Urothelium cell line (cell line): ENCODE measurements around the gene NUTM2G.
"Not testable (repeated sequence)": the region's sequence is repeated elsewhere in the genome, so short reads cannot be mapped to it uniquely, and the experiment has no call there.

Experiments used
- DNase-seq: peaks from one replicate; pipeline ENCODE4 v3.0.0; 2011; ENCODE audit warnings: low spot score, mixed read lengths
- FAIRE-seq: peaks from 2 replicates; lab custom pipeline; 2011; peaks lifted over from hg19 to GRCh38; lab: Jason Lieb, UNC

Gene NUTM2G

DNA sequence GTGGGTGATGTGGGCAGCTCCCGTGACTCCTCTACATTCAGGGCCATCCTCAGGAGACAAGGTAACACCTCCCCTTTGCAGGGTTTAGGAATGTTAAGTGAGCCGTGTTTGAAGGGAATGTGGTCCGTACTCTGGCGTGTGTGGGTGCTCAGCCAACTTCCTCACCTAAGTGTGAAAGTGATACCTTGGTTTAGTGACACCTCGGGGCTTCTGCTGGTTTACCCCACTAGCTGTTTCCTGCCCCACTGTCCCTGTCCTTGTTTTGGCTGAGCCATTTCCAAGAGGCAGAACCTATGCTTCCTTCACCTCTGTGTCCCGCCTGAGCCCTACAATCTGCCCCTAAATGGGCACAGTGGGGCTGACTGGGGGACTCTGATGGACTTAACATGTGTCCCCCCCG, 12.3 kb downstream of the NUTM2G start:
- not testable (repeated sequence) for FAIRE-seq, DNase-seq

DNA sequence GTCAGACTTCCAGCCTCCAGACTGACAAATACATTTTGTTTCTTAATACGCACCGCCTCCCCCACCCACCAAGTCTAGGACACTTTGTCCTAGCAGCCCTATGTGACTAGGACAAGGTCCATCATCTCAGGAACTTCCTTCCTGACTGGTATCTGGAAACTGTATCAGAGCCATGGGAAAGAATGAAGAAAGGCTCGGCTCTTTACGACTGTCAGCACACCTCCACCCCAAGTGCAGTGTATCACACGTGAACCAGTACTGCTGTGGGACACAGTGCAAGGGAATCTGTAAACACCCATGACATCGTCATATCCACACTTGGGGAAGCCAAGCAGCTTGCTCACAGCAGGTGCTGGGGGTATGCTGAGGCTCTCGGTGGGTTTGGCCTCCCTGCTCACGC, 13.0 kb downstream of the NUTM2G start:
- not testable (repeated sequence) for FAIRE-seq, DNase-seq

DNA sequence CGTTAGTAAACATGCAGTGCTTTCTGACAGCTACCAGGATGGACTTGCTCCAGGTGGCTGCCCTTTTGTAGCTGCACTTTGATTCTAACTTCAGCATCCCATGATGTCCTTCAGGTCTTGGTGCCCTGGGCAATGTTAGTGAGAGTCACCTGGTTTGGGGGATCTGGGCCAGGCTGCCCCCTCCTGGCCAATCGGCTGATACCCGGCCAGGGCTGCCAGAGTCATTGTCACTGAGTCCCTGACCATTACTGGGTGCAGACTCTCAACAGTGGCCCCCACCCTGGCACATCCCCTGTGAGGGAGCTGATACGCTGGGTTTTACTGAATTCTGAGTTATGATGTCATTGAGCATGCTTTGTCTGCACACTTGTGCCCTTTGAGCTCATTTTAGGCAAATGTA, 13.5 kb downstream of the NUTM2G start:
- not testable (repeated sequence) for DNase-seq, FAIRE-seq

- not testable (repeated sequence) for FAIRE-seq, DNase-seq
Measured at GRCh38 chr9:96949346-96949745, 20.7 kb downstream of the NUTM2G start.

DNA sequence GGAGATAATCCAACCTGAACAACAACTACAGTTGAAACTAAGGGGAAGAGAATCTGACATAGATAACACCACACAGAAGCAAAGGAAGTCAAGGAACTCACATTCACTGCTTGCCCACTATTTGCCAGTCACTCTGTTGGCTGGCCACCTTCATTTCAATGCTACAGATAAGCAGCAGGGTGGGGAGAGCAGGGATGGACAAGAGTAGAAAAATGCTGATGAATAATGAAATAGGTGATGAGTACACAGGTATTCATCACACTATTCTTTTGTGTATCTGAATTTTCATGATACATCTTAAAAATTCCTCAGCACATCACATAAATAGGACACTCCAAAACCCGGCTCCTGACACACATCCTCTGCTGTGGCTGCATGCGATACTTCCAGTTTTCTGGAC, 21.9 kb downstream of the NUTM2G start:
- DNase-seq, FAIRE-seq: not testable (repeated sequence)

DNA sequence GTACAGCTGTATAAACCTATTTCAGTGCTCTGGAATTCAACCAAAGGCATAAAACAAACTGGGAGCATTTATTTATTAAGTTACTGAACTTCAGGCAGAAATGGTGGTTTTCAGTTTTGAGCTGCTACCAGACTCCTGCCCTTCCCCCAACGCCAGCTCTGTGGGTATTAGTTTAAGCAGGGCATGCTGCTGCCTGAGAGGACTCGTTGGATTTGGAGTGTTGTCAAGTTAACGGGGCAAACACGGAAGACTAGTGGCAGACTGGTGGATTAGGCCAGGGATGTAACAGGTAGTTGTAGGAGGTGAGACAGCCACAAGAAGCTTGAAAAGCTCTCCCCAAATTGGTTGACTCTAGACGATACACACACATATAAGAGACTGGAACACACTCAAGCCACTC, 38.9 kb downstream of the NUTM2G start:
- not testable (repeated sequence) for FAIRE-seq, DNase-seq

- FAIRE-seq, DNase-seq: not testable (repeated sequence)
Measured at GRCh38 chr9:96972552-96972951, 43.9 kb downstream of the NUTM2G start.

- DNase-seq, FAIRE-seq: not testable (repeated sequence)
Measured at GRCh38 chr9:96974037-96974436, 45.4 kb downstream of the NUTM2G start.

- FAIRE-seq, DNase-seq: not testable (repeated sequence)
Measured at GRCh38 chr9:96983496-96984122, 55.0 kb downstream of the NUTM2G start.

GRCh38 chr9:96984139-96984538, 55.5 kb downstream of the NUTM2G start:
- not testable (repeated sequence) for DNase-seq, FAIRE-seq

GRCh38 chr9:96984887-96985286, 56.2 kb downstream of the NUTM2G start:
- not testable (repeated sequence) for FAIRE-seq, DNase-seq
